ENCODE data around the gene TCF23. TPM values are rescaled to one million over a fixed set of nuclear protein-coding genes. Genes with fewer than 3 reads are reported as not detected.

The TCF23 gene
- total and polyA plus RNA-seq, 2 of the 8 experiments (the other 6 are each of a cell fraction or from before 2014, with no cell fraction given): 0.02 TPM; not detected in 1

GRCh38 chr2:27204566-27204965, 55.8 kb downstream of the TCF23 start:
- ChIA-PET CTCF (ENCODE audit: partially characterized antibody) (interaction anchor here (0.8 to 1.1 kb wide), 2 partner anchors 15 to 98 kb away, joined by 3 read pairs; no protein-coding TSS in a partner anchor), POLR2A (ENCODE audit: partially characterized antibody) (interaction anchor here (1.3 to 2.1 kb wide), 3 partner anchors 13 to 37 kb away, joined by 3 to 7 read pairs (median 5); partner anchors contain the start of gene CAD)
- Histone ChIP-seq H4K5ac (ENCODE audit: insufficient read length, low read depth, low read length) (no peak overlapping the region), H4K20me1 (replicated peaks in 1 of 2; ENCODE audit: control insufficient read depth in 1 of 2, insufficient read depth in 2 of 2, low read length in 2 of 2) (peaks cover 0 to 23% of the 10 kb centered on the region in 2 experiments), H2BK120ac (replicated peaks; ENCODE audit: low read depth, low read length) (no peak overlapping the region), H3K4me1 (replicated peaks in 1 of 4; ENCODE audit: control insufficient read depth in 3 of 4, insufficient read depth in 4 of 4, low read length in 3 of 4) (no peaks in the 10 kb centered on the region; a peak in 1 of 7 replicates), H3K23ac (ENCODE audit: insufficient read length) (no peak overlapping the region), H3K4ac (replicated peaks; ENCODE audit: insufficient read length, low read depth, low read length) (no peak overlapping the region), H3K27ac (ENCODE audit: low read depth, low read length) (no peak overlapping the region), H4K8ac (ENCODE audit: extremely low read depth, insufficient read depth, low read length) (no peak overlapping the region), H2AK5ac (ENCODE audit: low read depth, low read length) (no peak overlapping the region), H2BK5ac (ENCODE audit: low read depth, low read length) (no peak overlapping the region), H3K4me3 (ENCODE audit: extremely low read depth in 1 of 4, insufficient read depth in 2 of 4, low read depth in 3 of 4, low read length in 4 of 4) (no peak overlapping the region), H2BK15ac (ENCODE audit: low read length) (no peak overlapping the region), H3K9ac (replicated peaks in 1 of 4; ENCODE audit: extremely low read depth in 1 of 4, low read depth in 3 of 4, low read length in 3 of 4) (no peak overlapping the region), H2AFZ (ENCODE audit: low read length) (no peak overlapping the region), H3K79me2 (ENCODE audit: control insufficient read depth in 1 of 2, insufficient read depth in 2 of 2, low read length in 2 of 2) (peaks cover 0 to 4% of the 10 kb centered on the region in 2 experiments; a peak in 1 of 4 replicates), H3K4me2 (ENCODE audit: insufficient read depth in 1 of 2, low read depth in 2 of 2, low read length in 2 of 2) (no peak overlapping the region), H3K56ac (replicated peaks; ENCODE audit: insufficient read length, low read depth, low read length) (no peak overlapping the region), H3K9me3 (ENCODE audit: insufficient read depth in 2 of 2, low read depth in 1 of 2, low read length in 1 of 2) (no peaks in the 10 kb centered on the region), H2BK12ac (ENCODE audit: low read depth, low read length) (no peak overlapping the region), H3K27me3 (replicated peaks in 1 of 4; ENCODE audit: control insufficient read depth in 3 of 4, extremely low read depth in 1 of 4, insufficient read depth in 3 of 4, low read length in 3 of 4) (no peaks in the 10 kb centered on the region), H2BK20ac (ENCODE audit: low read length) (no peak overlapping the region), H4K91ac (replicated peaks; ENCODE audit: insufficient read length, low read length) (no peak overlapping the region), H3K36me3 (ENCODE audit: control insufficient read depth in 2 of 4, insufficient read depth in 4 of 4, low read length in 3 of 4) (peaks cover 59 to 91% (median 82%) of the 10 kb centered on the region in 4 experiments), H3K14ac (ENCODE audit: insufficient read length) (no peak overlapping the region), H3K79me1 (ENCODE audit: low read depth, low read length) (no peaks in the 10 kb centered on the region), H3K18ac (ENCODE audit: extremely low read depth, low read length) (no peak overlapping the region), H3K23me2 (ENCODE audit: low read depth, low read length) (no peaks in the 10 kb centered on the region)
- TF ChIP-seq CBX8 (IDR thresholded peaks at IDR 0.05; ENCODE audit: borderline replicate concordance, low read depth, low read length) (no peak), PHF8 (conservative IDR thresholded peaks at IDR 0.05; ENCODE audit: low read depth, low read length) (no peak), RNF2 (IDR thresholded peaks at IDR 0.05; ENCODE audit: borderline replicate concordance, low read depth, low read length, missing control alignments, poor library complexity, severe bottlenecking) (no peak), SAP30 (IDR thresholded peaks at IDR 0.05; ENCODE audit: insufficient read depth, insufficient replicate concordance, low read length) (no peak), TCF12 (IDR thresholded peaks at IDR 0.05; ENCODE audit: low read depth, low read length) (no peak), POU5F1 (IDR thresholded peaks at IDR 0.05; ENCODE audit: low read depth, low read length) (no peak), BCL11A (IDR thresholded peaks at IDR 0.05; ENCODE audit: low read depth in 2 of 2, low read length in 2 of 2) (no peak), EP300 (IDR thresholded peaks at IDR 0.05; ENCODE audit: borderline replicate concordance in 1 of 2, low read depth in 2 of 2, low read length in 2 of 2) (no peak), JUND (IDR thresholded peaks at IDR 0.05; ENCODE audit: low read length) (no peak)
- 96% methylated on average over 8 of the region's 8 CpGs; no CpG with 5 or more reads in 1 of the 2 experiments for WGBS, 2 experiments (ENCODE audit: extremely low coverage in 1 of 2, insufficient coverage in 1 of 2, insufficient read length in 1 of 2, insufficient replicate concordance in 2 of 2, low coverage in 1 of 2, low lambda C conversion rate in 2 of 2, missing lambda C conversion rate in 1 of 2)
- no peak for DNase-seq (ENCODE audit: low read depth in 1 of 2, low spot score in 2 of 2)
- no peak for FAIRE-seq
